H1 (cell line): ENCODE measurements around the gene RMND5A. TPM values are rescaled to one million over a fixed set of nuclear protein-coding genes. Genes with fewer than 3 reads are reported as not detected.
A peak's percentile ranks its signal among the peaks of the same experiment; 100 is the strongest.
"Not testable (repeated sequence)": the region's sequence is repeated elsewhere in the genome, so short reads cannot be mapped to it uniquely, and the experiment has no call there.

Experiments
- CTCF ChIA-PET: fragments of 300-600 bp; sonication (Branson Sonifier 250); formaldehyde crosslinking; loops from one replicate; lab custom pipeline; 2021; ENCODE audit not compliant: partially characterized antibody; lab: Charles Lee
- POLR2A ChIA-PET: fragments of 300-600 bp; sonication (Branson Sonifier 250); formaldehyde crosslinking; loops from one replicate; lab custom pipeline; 2021; ENCODE audit warnings: inconsistent platforms; ENCODE audit not compliant: partially characterized antibody; lab: Charles Lee
- DNase-seq, 2 experiments: peaks; one replicate each; pipeline versions ENCODE4 v3.0.0 to v3.0.0-alpha.2; 2010 to 2022; ENCODE audit warnings: low spot score in 2 of 2, low read depth in 1 of 2, mixed read lengths in 1 of 2
- FAIRE-seq: peaks from 2 replicates; lab custom pipeline; 2011; peaks lifted over from hg19 to GRCh38; lab: Jason Lieb, UNC
- H2AFZ ChIP-seq: 2 replicates; pipeline ENCODE4 v1.8.1; 2012; ENCODE audit warnings: low read length, inconsistent platforms
- H2AK5ac ChIP-seq: 2 replicates; pipeline ENCODE4 v1.6.1; 2013; ENCODE audit warnings: low read depth, low read length
- H2BK120ac ChIP-seq: replicated peaks from 2 replicates; pipeline ENCODE3; 2013; ENCODE audit warnings: low read depth, low read length, inconsistent platforms
- H2BK12ac ChIP-seq: 2 replicates; pipeline ENCODE4 v1.6.1; 2013; ENCODE audit warnings: low read depth, low read length
- H2BK15ac ChIP-seq: 2 replicates; pipeline ENCODE4 v1.6.1; 2013; ENCODE audit warnings: low read length
- H2BK20ac ChIP-seq: 2 replicates; pipeline ENCODE4 v1.6.1; 2013; ENCODE audit warnings: low read length
- H2BK5ac ChIP-seq: 2 replicates; pipeline ENCODE4 v1.6.1; 2013; ENCODE audit warnings: low read depth, low read length
- H3K14ac ChIP-seq: 2 replicates; pipeline ENCODE4 v1.6.1; 2013; ENCODE audit warnings: inconsistent platforms; ENCODE audit not compliant: insufficient read length
- H3K18ac ChIP-seq: 2 replicates; pipeline ENCODE4 v1.6.1; 2013; ENCODE audit warnings: low read length; ENCODE audit errors: extremely low read depth
- H3K23ac ChIP-seq: 2 replicates; pipeline ENCODE4 v1.6.1; 2013; ENCODE audit warnings: inconsistent platforms; ENCODE audit not compliant: insufficient read length
- H3K23me2 ChIP-seq: 2 replicates; pipeline ENCODE4 v1.6.1; 2013; ENCODE audit warnings: low read depth, low read length
- H3K27ac ChIP-seq: 2 replicates; pipeline ENCODE4 v1.6.1; 2011; ENCODE audit warnings: low read depth, low read length, inconsistent platforms
- H3K27me3 ChIP-seq, 4 experiments: replicated peaks in 1 of 4; 1 replicate in 1 of 4; 2 replicates in 3 of 4; pipeline versions ENCODE4 v1.6.1 to v1.8.1; 2011 to 2013; ENCODE audit warnings: low read length in 3 of 4, mild to moderate bottlenecking in 3 of 4, inconsistent platforms in 2 of 4, mixed read lengths in 2 of 4, moderate library complexity in 1 of 4; ENCODE audit not compliant: control insufficient read depth in 3 of 4, insufficient read depth in 3 of 4; ENCODE audit errors: extremely low read depth in 1 of 4
- H3K36me3 ChIP-seq, 4 experiments: 2 replicates each; pipeline versions ENCODE4 v1.6.1 to v1.8.1; 2011 to 2013; ENCODE audit warnings: mild to moderate bottlenecking in 4 of 4, low read length in 3 of 4, moderate library complexity in 2 of 4, control low read depth in 1 of 4, inconsistent platforms in 1 of 4; ENCODE audit not compliant: insufficient read depth in 4 of 4, control insufficient read depth in 2 of 4
- H3K4ac ChIP-seq: replicated peaks from 2 replicates; pipeline ENCODE3; 2013; ENCODE audit warnings: low read length, low read depth, mixed read lengths, inconsistent platforms; ENCODE audit not compliant: insufficient read length
- H3K4me1 ChIP-seq, 4 experiments: replicated peaks in 1 of 4; 1 replicate in 1 of 4; 2 replicates in 3 of 4; pipeline versions ENCODE4 v1.6.1 to v1.8.1; 2011 to 2013; ENCODE audit warnings: low read length in 3 of 4, inconsistent platforms in 2 of 4, mixed read lengths in 1 of 4; ENCODE audit not compliant: insufficient read depth in 4 of 4, control insufficient read depth in 3 of 4
- H3K4me2 ChIP-seq, 2 experiments: 2 replicates each; pipeline versions ENCODE4 v1.6.1 to v1.8.1; 2011 to 2013; ENCODE audit warnings: low read depth in 2 of 2, low read length in 2 of 2, control low read depth in 1 of 2, inconsistent platforms in 1 of 2, mild to moderate bottlenecking in 1 of 2; ENCODE audit not compliant: insufficient read depth in 1 of 2
- H3K4me3 ChIP-seq, 4 experiments: fragments of 200-600, 300-600 bp in 1 of 4; sonication (generic), shearing (Covaris generic), sonication (Bioruptor Twin) in 1 of 4; 2 replicates each; pipeline versions ENCODE4 v1.5.1 to v1.8.1; 2011 to 2016; ENCODE audit warnings: low read length in 4 of 4, low read depth in 3 of 4, control low read depth in 2 of 4, inconsistent platforms in 2 of 4, mild to moderate bottlenecking in 2 of 4, mixed read lengths in 1 of 4, moderate library complexity in 1 of 4; ENCODE audit not compliant: insufficient read depth in 2 of 4; ENCODE audit errors: extremely low read depth in 1 of 4
- H3K56ac ChIP-seq: replicated peaks from 2 replicates; pipeline ENCODE3; 2013; ENCODE audit warnings: low read depth, mild to moderate bottlenecking, mixed read lengths, low read length, inconsistent platforms; ENCODE audit not compliant: insufficient read length
- H3K79me1 ChIP-seq: 2 replicates; pipeline ENCODE4 v1.6.1; 2013; ENCODE audit warnings: low read depth, low read length, control low read depth
- H3K79me2 ChIP-seq, 2 experiments: 2 replicates each; pipeline versions ENCODE4 v1.6.1 to v1.8.1; 2012 to 2013; ENCODE audit warnings: low read length in 2 of 2, mild to moderate bottlenecking in 2 of 2, inconsistent platforms in 1 of 2; ENCODE audit not compliant: insufficient read depth in 2 of 2, control insufficient read depth in 1 of 2
- H3K9ac ChIP-seq, 4 experiments: replicated peaks in 1 of 4; 1 replicate in 1 of 4; 2 replicates in 3 of 4; pipeline versions ENCODE4 v1.6.1 to v1.8.1; 2011 to 2013; ENCODE audit warnings: low read depth in 3 of 4, low read length in 3 of 4, control low read depth in 2 of 4, mild to moderate bottlenecking in 2 of 4, moderate library complexity in 2 of 4, inconsistent platforms in 1 of 4; ENCODE audit errors: extremely low read depth in 1 of 4
- H3K9me3 ChIP-seq, 2 experiments: 2 replicates each; pipeline versions ENCODE4 v1.6.1 to v1.8.1; 2012 to 2013; ENCODE audit warnings: mild to moderate bottlenecking in 2 of 2, moderate library complexity in 2 of 2, control low read depth in 1 of 2, inconsistent platforms in 1 of 2, low read depth in 1 of 2, low read length in 1 of 2, mixed read lengths in 1 of 2; ENCODE audit not compliant: insufficient read depth in 2 of 2
- H4K20me1 ChIP-seq, 2 experiments: replicated peaks in 1 of 2; 2 replicates each; pipeline versions ENCODE3 to v1.8.1; 2011 to 2013; ENCODE audit warnings: inconsistent platforms in 2 of 2, low read length in 2 of 2, mild to moderate bottlenecking in 1 of 2; ENCODE audit not compliant: insufficient read depth in 2 of 2, control insufficient read depth in 1 of 2
- H4K5ac ChIP-seq: 2 replicates; pipeline ENCODE4 v1.6.1; 2013; ENCODE audit warnings: low read length, low read depth, mixed read lengths, inconsistent platforms; ENCODE audit not compliant: insufficient read length
- H4K8ac ChIP-seq: 2 replicates; pipeline ENCODE4 v1.8.0; 2013; ENCODE audit warnings: mild to moderate bottlenecking, moderate library complexity, low read length, inconsistent platforms; ENCODE audit not compliant: insufficient read depth; ENCODE audit errors: extremely low read depth
- H4K91ac ChIP-seq: replicated peaks from 2 replicates; pipeline ENCODE3; 2013; ENCODE audit warnings: low read length, mixed read lengths, inconsistent platforms; ENCODE audit not compliant: insufficient read length
- WGBS, 2 experiments: shearing (Covaris generic) in 1 of 2; methylation state at CpG; one replicate each; pipeline versions ENCODE4 v1.1.6 to v1.1.7; 2013 to 2015; ENCODE audit warnings: low lambda C conversion rate in 2 of 2, mixed read lengths in 2 of 2, inconsistent platforms in 1 of 2, low coverage in 1 of 2, missing lambda C conversion rate in 1 of 2; ENCODE audit not compliant: insufficient replicate concordance in 2 of 2, insufficient coverage in 1 of 2, insufficient read length in 1 of 2; ENCODE audit errors: extremely low coverage in 1 of 2, missing lambda C conversion rate in 1 of 2; 5-methylcytosine and 5-hydroxymethylcytosine counted together
- polyA plus RNA-seq, 7 experiments: library from polyadenylated mRNA; depleted of rRNA in 3 of 7; stranded (reverse) in 5 of 7; unstranded in 2 of 7; fragments of >200 nt in 5 of 7; fragments of 200-250 nt in 2 of 7; gene quantifications; 1 replicate in 5 of 7; 2 replicates in 1 of 7; 4 replicates in 1 of 7; pipeline versions ENCODE4 v1.2.1 to v1.2.3, GENCODE V29; 2011 to 2013; ENCODE audit warnings: missing spikeins in 2 of 7, mixed read lengths in 2 of 7
- total RNA-seq: library from RNA; stranded (reverse); fragmentation: NEBNext Ultra II Directional; extraction: Animal tissue kit (Norgen Biotek cat#: 25700); gene quantifications from 2 replicates; pipeline ENCODE4 v1.2.1, GENCODE V29; 2021

The RMND5A gene
- total and polyA plus RNA-seq, 2 of the 8 experiments (the other 6 are each of a cell fraction or from before 2014, with no cell fraction given), result 21.0 to 66.2 TPM

DNA sequence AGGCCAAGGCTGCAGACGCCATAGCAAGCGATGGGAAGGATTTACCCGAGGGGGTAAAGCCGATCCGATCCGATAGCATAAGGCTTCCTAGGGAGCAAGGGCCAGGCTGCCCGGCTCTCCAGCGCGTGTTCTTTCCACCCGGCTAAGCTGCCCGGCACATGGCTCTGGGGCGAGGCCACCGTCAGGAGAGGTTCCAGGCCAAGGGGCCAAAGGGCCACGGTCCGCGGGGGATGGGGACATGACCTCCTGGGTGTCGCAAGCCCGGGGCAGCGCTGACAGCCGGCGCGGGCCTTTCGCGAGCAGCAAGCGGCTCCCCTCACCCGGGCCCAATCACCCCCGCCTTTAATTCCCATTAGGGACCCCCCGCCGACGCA, 841 bp upstream of the RMND5A start:
- H3K79me1 ChIP-seq, CTCF ChIA-PET, DNase-seq, H3K36me3 ChIP-seq, FAIRE-seq, H2AFZ ChIP-seq, H2BK15ac ChIP-seq, H3K27ac ChIP-seq, H2AK5ac ChIP-seq, H3K4ac ChIP-seq, H2BK5ac ChIP-seq, H3K23me2 ChIP-seq, H3K4me1 ChIP-seq, H3K4me2 ChIP-seq, H2BK20ac ChIP-seq, H3K9me3 ChIP-seq, H3K79me2 ChIP-seq, H4K8ac ChIP-seq, H3K14ac ChIP-seq, H2BK12ac ChIP-seq, H4K20me1 ChIP-seq, H3K23ac ChIP-seq, POLR2A ChIA-PET, H4K5ac ChIP-seq, H3K18ac ChIP-seq, H3K9ac ChIP-seq, H4K91ac ChIP-seq, H3K56ac ChIP-seq, H2BK120ac ChIP-seq, H3K27me3 ChIP-seq: not testable (repeated sequence)
- no CpG with 5 or more reads among the region's 30 CpGs for WGBS, 2 experiments
- H3K4me3 ChIP-seq, result peak overlapping the region in 2 of 4 experiments; percentile 53 to 67; a peak in 3 of 8 replicates
